GM23248 (cell line): ENCODE results near the gene NMUR1. TPM values are rescaled to one million over a fixed set of nuclear protein-coding genes. Genes with fewer than 3 reads are reported as not detected.

Source experiments
- DNase-seq: peaks from one replicate; pipeline ENCODE4 v3.0.0-alpha.2; 2015
- H2AFZ ChIP-seq: fragments of 200-600 bp; sonication (generic); 2 replicates; pipeline ENCODE4 v1.6.1; 2016; ENCODE audit warnings: antibody characterized with exemption
- H3F3A ChIP-seq: fragments of 200-600 bp; sonication (generic); 2 replicates; pipeline ENCODE4 v1.6.1; 2016; ENCODE audit warnings: mild to moderate bottlenecking, antibody characterized with exemption, mixed run types; ENCODE audit not compliant: insufficient read depth
- H3K27ac ChIP-seq: fragments of 200-600 bp; sonication (generic); 2 replicates; pipeline ENCODE4 v1.5.1; 2016; ENCODE audit warnings: mild to moderate bottlenecking
- H3K27me3 ChIP-seq: fragments of 200-600 bp; sonication (generic); replicated peaks from 2 replicates; pipeline ENCODE4 v1.6.1; 2016; ENCODE audit warnings: mild to moderate bottlenecking; ENCODE audit not compliant: insufficient read depth
- H3K36me3 ChIP-seq: fragments of 200-600 bp; sonication (generic); 2 replicates; pipeline ENCODE4 v1.6.1; 2016; ENCODE audit warnings: low read depth, mild to moderate bottlenecking
- H3K4me1 ChIP-seq: fragments of 200-600 bp; sonication (generic); 2 replicates; pipeline ENCODE4 v1.6.1; 2016; ENCODE audit warnings: mild to moderate bottlenecking; ENCODE audit not compliant: insufficient read depth
- H3K4me2 ChIP-seq: fragments of 200-600 bp; sonication (generic); one replicate; pipeline ENCODE4 v1.6.1; 2016; ENCODE audit warnings: mild to moderate bottlenecking; ENCODE audit not compliant: unreplicated experiment
- H3K4me3 ChIP-seq: fragments of 200-600 bp; sonication (generic); 2 replicates; pipeline ENCODE4 v1.5.1; 2016; ENCODE audit warnings: mild to moderate bottlenecking
- H3K79me2 ChIP-seq: fragments of 200-600 bp; sonication (generic); 2 replicates; pipeline ENCODE4 v1.6.1; 2016; ENCODE audit warnings: mild to moderate bottlenecking; ENCODE audit not compliant: insufficient read depth
- H3K9ac ChIP-seq: fragments of 200-600 bp; sonication (generic); 2 replicates; pipeline ENCODE4 v1.6.1; 2016; ENCODE audit warnings: mild to moderate bottlenecking
- H3K9me2 ChIP-seq: fragments of 200-600 bp; sonication (generic); 2 replicates; pipeline ENCODE4 v1.6.1; 2016; ENCODE audit warnings: mixed run types, mild to moderate bottlenecking, moderate library complexity; ENCODE audit not compliant: insufficient read depth
- H3K9me3 ChIP-seq: fragments of 200-600 bp; sonication (generic); one replicate; pipeline ENCODE4 v1.6.1; 2017; ENCODE audit warnings: low read depth
- H4K20me1 ChIP-seq: fragments of 200-600 bp; sonication (generic); 2 replicates; pipeline ENCODE4 v1.6.0; 2016; ENCODE audit not compliant: insufficient read depth
- EZH2 ChIP-seq: fragments of 200-600 bp; sonication (generic); IDR thresholded peaks from 2 replicates; pipeline ENCODE4 v1.6.1; 2018; ENCODE audit warnings: antibody characterized with exemption, mild to moderate bottlenecking; ENCODE audit not compliant: insufficient read depth, poor library complexity, severe bottlenecking
- EZH2phosphoT487 ChIP-seq: fragments of 200-600 bp; sonication (generic); IDR thresholded peaks from 2 replicates; pipeline ENCODE4 v1.6.1; 2018; ENCODE audit warnings: antibody characterized with exemption, moderate library complexity, mild to moderate bottlenecking, low read depth; ENCODE audit not compliant: insufficient read depth
- WGBS, 2 experiments: methylation state at CpG; one replicate each; pipeline ENCODE4 v1.1.6; 2015 to 2017; ENCODE audit warnings: low lambda C conversion rate in 2 of 2, low coverage in 1 of 2; ENCODE audit errors: missing lambda C conversion rate in 2 of 2; 5-methylcytosine and 5-hydroxymethylcytosine counted together
- in situ Hi-C: fragments of 300-500 bp; cut with MboI; formaldehyde crosslinking; loops from 2 replicates; pipeline ENCODE4 v1.15.0; 2020
- polyA plus RNA-seq: library from polyadenylated mRNA; unstranded; fragments of >200 nt; fragmentation: Nextera tagmentation; extraction: Ambion mirVana; gene quantifications from 2 replicates; pipeline ENCODE4 v1.2.1, GENCODE V29; 2016
- total RNA-seq: library from RNA; depleted of rRNA; stranded (reverse); fragments of >200 nt; shearing (Covaris generic); gene quantifications from 2 replicates; pipeline ENCODE4 v1.2.3, GENCODE V29; 2014

The NMUR1 gene
- total and polyA plus RNA-seq, 2 experiments from 2014 or later = not detected

- H3K36me3 ChIP-seq = no peaks in the 10 kb centered on the region
- no peaks in the 10 kb centered on the region for H3K79me2 ChIP-seq
- H3K4me2 ChIP-seq = no peak overlapping the region
- 0 out of 2 replicates have a peak, but pooled peaks cover 4% of the 10 kb centered on the region for H3F3A ChIP-seq
- 79 to 85% methylated on average over 23 to 24 of the region's 24 CpGs for WGBS, 2 experiments
- TF ChIP-seq EZH2phosphoT487 = no peak
- no peak for TF ChIP-seq EZH2
- no peaks in the 10 kb centered on the region for H3K9me2 ChIP-seq
- DNase-seq = no peak
- no peak overlapping the region for H2AFZ ChIP-seq
- peaks cover 9% of the 10 kb centered on the region for H3K4me1 ChIP-seq
- H3K27me3 ChIP-seq = peaks cover 12% of the 10 kb centered on the region
- H3K27ac ChIP-seq = no peak overlapping the region
- no peak overlapping the region for H3K9ac ChIP-seq
- in situ Hi-C loops = no loop called here
- H3K4me3 ChIP-seq = no peak overlapping the region
- no peaks in the 10 kb centered on the region for H3K9me3 ChIP-seq
- no peaks in the 10 kb centered on the region for H4K20me1 ChIP-seq
Observed at GRCh38 chr2:231525248-231526163, 4.7 kb downstream of the NMUR1 start.

- H3K4me2 ChIP-seq = no peak overlapping the region
- H3K4me1 ChIP-seq = peaks cover 9% of the 10 kb centered on the region
- no peak overlapping the region for H3K4me3 ChIP-seq
- TF ChIP-seq EZH2phosphoT487 (no peak), EZH2 (no peak)
- in situ Hi-C loops = no loop called here
- WGBS, 2 experiments = 84 to 85% methylated on average over 15 to 16 of the region's 16 CpGs
- no peaks in the 10 kb centered on the region for H3K9me3 ChIP-seq
- H3K9ac ChIP-seq = no peak overlapping the region
- no peak overlapping the region for H3K27ac ChIP-seq
- H2AFZ ChIP-seq = no peak overlapping the region
- H3K36me3 ChIP-seq = no peaks in the 10 kb centered on the region
- H3K9me2 ChIP-seq = no peaks in the 10 kb centered on the region
- H3K27me3 ChIP-seq = peaks cover 6% of the 10 kb centered on the region; the same call in 1 of the 2 replicates
- H3F3A ChIP-seq = 0 out of 2 replicates have a peak, but pooled peaks cover 4% of the 10 kb centered on the region
- H3K79me2 ChIP-seq = no peaks in the 10 kb centered on the region
- no peak for DNase-seq
- H4K20me1 ChIP-seq = no peaks in the 10 kb centered on the region
Observed at GRCh38 chr2:231524477-231525247, 5.6 kb downstream of the NMUR1 start.

- Histone ChIP-seq H4K20me1 (no peaks in the 10 kb centered on the region), H3K36me3 (no peaks in the 10 kb centered on the region), H2AFZ (no peak overlapping the region), H3K27me3 (no peaks in the 10 kb centered on the region), H3K9ac (no peak overlapping the region), H3K27ac (no peak overlapping the region), H3K4me2 (no peak overlapping the region), H3K9me2 (no peaks in the 10 kb centered on the region), H3F3A (0 out of 2 replicates have a peak, but pooled peaks cover 4% of the 10 kb centered on the region), H3K9me3 (no peaks in the 10 kb centered on the region), H3K4me3 (no peak overlapping the region), H3K79me2 (no peaks in the 10 kb centered on the region), H3K4me1 (peaks cover 9% of the 10 kb centered on the region)
- in situ Hi-C loops = no loop called here
- DNase-seq = no peak
- 48 to 54% methylated on average over 11 of the region's 11 CpGs for WGBS, 2 experiments
- no peak for TF ChIP-seq EZH2
- no peak for TF ChIP-seq EZH2phosphoT487
Observed at GRCh38 chr2:231523451-231524285, 6.6 kb downstream of the NMUR1 start.
